Measurements from ENCODE around the gene MS4A7.

MS4A7 gene

GRCh38 chr11:60392361-60392760, 14.0 kb downstream of the MS4A7 start:
- Mint-ChIP-seq H3K27me3 (no peaks in the 10 kb centered on the region), H3K4me3 (no peak overlapping the region), H3K9me3 (ENCODE audit: low read depth) (no peaks in the 10 kb centered on the region), H3K36me3 (no peaks in the 10 kb centered on the region), H3K27ac (no peak overlapping the region), H3K4me1 (ENCODE audit: low read depth) (no peaks in the 10 kb centered on the region)

GRCh38 chr11:60393016-60393415, 14.7 kb downstream of the MS4A7 start:
- no peaks in the 10 kb centered on the region for H3K4me1 Mint-ChIP-seq (ENCODE audit: low read depth)
- no peaks in the 10 kb centered on the region for H3K36me3 Mint-ChIP-seq
- H3K27me3 Mint-ChIP-seq: no peaks in the 10 kb centered on the region
- no peak overlapping the region for H3K27ac Mint-ChIP-seq
- no peak overlapping the region for H3K4me3 Mint-ChIP-seq
- H3K9me3 Mint-ChIP-seq (ENCODE audit: low read depth): no peaks in the 10 kb centered on the region

- Mint-ChIP-seq H3K27ac (no peak overlapping the region), H3K9me3 (ENCODE audit: low read depth) (no peaks in the 10 kb centered on the region), H3K27me3 (peaks cover 4% of the 10 kb centered on the region), H3K36me3 (no peaks in the 10 kb centered on the region), H3K4me3 (no peak overlapping the region), H3K4me1 (ENCODE audit: low read depth) (no peaks in the 10 kb centered on the region)
Observed at GRCh38 chr11:60394666-60395380, 16.5 kb downstream of the MS4A7 start.

- Mint-ChIP-seq H3K4me1 (ENCODE audit: low read depth) (no peaks in the 10 kb centered on the region), H3K9me3 (ENCODE audit: low read depth) (no peaks in the 10 kb centered on the region), H3K36me3 (no peaks in the 10 kb centered on the region), H3K27ac (no peak within 1 kb of the TSS), H3K4me3 (no peak within 1 kb of the TSS), H3K27me3 (peaks cover 4% of the 10 kb centered on the region)
Observed at GRCh38 chr11:60396382-60396781, 18.1 kb downstream of the MS4A7 start, which contains the start of gene MS4A14. TSS of gene MS4A14 (plus strand) at chr11:60396459. CDS start at chr11:60396579, 120 bp downstream.

GRCh38 chr11:60396799-60397198, 18.5 kb downstream of the MS4A7 start:
- no peak overlapping the region for H3K27ac Mint-ChIP-seq
- no peak overlapping the region for H3K4me3 Mint-ChIP-seq
- no peaks in the 10 kb centered on the region for H3K4me1 Mint-ChIP-seq (ENCODE audit: low read depth)
- H3K27me3 Mint-ChIP-seq: peaks cover 4% of the 10 kb centered on the region
- no peaks in the 10 kb centered on the region for H3K9me3 Mint-ChIP-seq (ENCODE audit: low read depth)
- no peaks in the 10 kb centered on the region for H3K36me3 Mint-ChIP-seq

GRCh38 chr11:60420015-60420414, 41.7 kb downstream of the MS4A7 start:
- H3K27ac Mint-ChIP-seq: no peak overlapping the region
- peaks cover 6% of the 10 kb centered on the region for H3K9me3 Mint-ChIP-seq (ENCODE audit: low read depth)
- no peaks in the 10 kb centered on the region for H3K4me1 Mint-ChIP-seq (ENCODE audit: low read depth)
- H3K36me3 Mint-ChIP-seq: no peaks in the 10 kb centered on the region
- H3K27me3 Mint-ChIP-seq: peaks cover 22% of the 10 kb centered on the region
- H3K4me3 Mint-ChIP-seq: no peak overlapping the region

- Mint-ChIP-seq H3K4me1 (ENCODE audit: low read depth) (no peaks in the 10 kb centered on the region), H3K9me3 (ENCODE audit: low read depth) (peaks cover 6% of the 10 kb centered on the region), H3K36me3 (no peaks in the 10 kb centered on the region), H3K27me3 (peaks cover 8% of the 10 kb centered on the region), H3K27ac (no peak overlapping the region), H3K4me3 (no peak overlapping the region)
Observed at GRCh38 chr11:60422609-60423008, 44.3 kb downstream of the MS4A7 start.

GRCh38 chr11:60428517-60428916, 50.2 kb downstream of the MS4A7 start:
- Mint-ChIP-seq H3K36me3 (no peaks in the 10 kb centered on the region), H3K4me1 (ENCODE audit: low read depth) (no peaks in the 10 kb centered on the region)

GRCh38 chr11:60429272-60429671, 50.9 kb downstream of the MS4A7 start, which contains the start of gene MS4A5:
TSS of gene MS4A5 (plus strand) at chr11:60429572. CDS start at chr11:60429675, 103 bp downstream.
- no peaks in the 10 kb centered on the region for H3K4me1 Mint-ChIP-seq (ENCODE audit: low read depth)
- peaks cover 6% of the 10 kb centered on the region for H3K27me3 Mint-ChIP-seq
- H3K4me3 Mint-ChIP-seq: no peak within 1 kb of the TSS
- no peaks in the 10 kb centered on the region for H3K36me3 Mint-ChIP-seq
- H3K9me3 Mint-ChIP-seq (ENCODE audit: low read depth): no peaks in the 10 kb centered on the region
- H3K27ac Mint-ChIP-seq: no peak within 1 kb of the TSS

More at GRCh38 chr11:60428517-60428916, 50.2 kb downstream of the MS4A7 start:
- Mint-ChIP-seq H3K27ac (no peak overlapping the region), H3K4me3 (no peak overlapping the region), H3K27me3 (peaks cover 6% of the 10 kb centered on the region), H3K9me3 (ENCODE audit: low read depth) (no peaks in the 10 kb centered on the region)

GRCh38 chr11:60431251-60431650, 52.9 kb downstream of the MS4A7 start:
- no peaks in the 10 kb centered on the region for H3K9me3 Mint-ChIP-seq (ENCODE audit: low read depth)

GRCh38 chr11:60433401-60433800, 55.1 kb downstream of the MS4A7 start:
- no peaks in the 10 kb centered on the region for H3K9me3 Mint-ChIP-seq (ENCODE audit: low read depth)
- H3K36me3 Mint-ChIP-seq: no peaks in the 10 kb centered on the region

More at GRCh38 chr11:60431251-60431650, 52.9 kb downstream of the MS4A7 start:
- peaks cover 2% of the 10 kb centered on the region for H3K27me3 Mint-ChIP-seq
- no peak overlapping the region for H3K27ac Mint-ChIP-seq
- no peak overlapping the region for H3K4me3 Mint-ChIP-seq
- H3K36me3 Mint-ChIP-seq: no peaks in the 10 kb centered on the region
- no peaks in the 10 kb centered on the region for H3K4me1 Mint-ChIP-seq (ENCODE audit: low read depth)

More at GRCh38 chr11:60433401-60433800, 55.1 kb downstream of the MS4A7 start:
- Mint-ChIP-seq H3K4me3 (no peak overlapping the region), H3K27me3 (peaks cover 2% of the 10 kb centered on the region), H3K4me1 (ENCODE audit: low read depth) (no peaks in the 10 kb centered on the region), H3K27ac (no peak overlapping the region)
